PC-9 (cell line): ENCODE results near the gene NECAB3. TPM values are rescaled to one million over a fixed set of nuclear protein-coding genes. Genes with fewer than 3 reads are reported as not detected.

Experiments used
- BruUV-seq: library from RNA; stranded (reverse); fragments of 400-500 nt; replicated peaks from 2 replicates; lab custom pipeline; 2021; lab: Mats Ljungman, UMichigan
- CTCF ChIA-PET: fragments of 300-600 bp; sonication (Branson Sonifier 250); formaldehyde crosslinking; loops from one replicate; lab custom pipeline; 2022; ENCODE audit warnings: antibody characterized with exemption; lab: Charles Lee
- POLR2A ChIA-PET: fragments of 300-600 bp; sonication (Branson Sonifier 250); formaldehyde crosslinking; loops from one replicate; lab custom pipeline; 2022; ENCODE audit warnings: antibody characterized with exemption; ENCODE audit not compliant: unreplicated experiment; lab: Charles Lee
- DNase-seq, 2 experiments: peaks; one replicate each; pipeline versions ENCODE4 v3.0.0 to v3.0.0-alpha.2; 2015 to 2022; ENCODE audit warnings: mixed read lengths in 1 of 2
- H2AFZ ChIP-seq: fragments of 200-600 bp; sonication (generic); 2 replicates; pipeline ENCODE4 v1.8.1; 2017; ENCODE audit warnings: antibody characterized with exemption
- H3F3A ChIP-seq: fragments of 200-600 bp; sonication (generic); 2 replicates; pipeline ENCODE4 v1.8.1; 2017; ENCODE audit warnings: antibody characterized with exemption, mild to moderate bottlenecking, low read depth; ENCODE audit not compliant: insufficient read depth
- H3K27ac ChIP-seq: fragments of 200-600 bp; sonication (generic); 2 replicates; pipeline ENCODE4 v1.6.1; 2016; ENCODE audit warnings: mixed run types
- H3K27me3 ChIP-seq: fragments of 200-600 bp; sonication (generic); 2 replicates; pipeline ENCODE4 v1.6.1; 2016; ENCODE audit warnings: low read depth, mixed run types; ENCODE audit not compliant: insufficient read depth
- H3K36me3 ChIP-seq: fragments of 200-600 bp; sonication (generic); 2 replicates; pipeline ENCODE4 v1.6.1; 2016; ENCODE audit warnings: low read depth, mixed run types
- H3K4me1 ChIP-seq: fragments of 200-600 bp; sonication (generic); replicated peaks from 2 replicates; pipeline ENCODE4 v1.6.1; 2016; ENCODE audit warnings: mixed run types; ENCODE audit not compliant: insufficient read depth
- H3K4me2 ChIP-seq: fragments of 200-600 bp; sonication (generic); 2 replicates; pipeline ENCODE4 v1.6.1; 2017; ENCODE audit warnings: mixed run types
- H3K4me3 ChIP-seq: fragments of 200-600 bp; sonication (generic); 2 replicates; pipeline ENCODE4 v1.6.1; 2016; ENCODE audit warnings: mixed run types
- H3K79me2 ChIP-seq: fragments of 200-600 bp; sonication (generic); 2 replicates; pipeline ENCODE4 v1.6.1; 2017; ENCODE audit warnings: low read depth, mixed run types
- H3K9me2 ChIP-seq: fragments of 200-600 bp; sonication (generic); 2 replicates; pipeline ENCODE4 v1.8.1; 2017; ENCODE audit warnings: mild to moderate bottlenecking; ENCODE audit not compliant: insufficient read depth
- H3K9me3 ChIP-seq: fragments of 200-600 bp; sonication (generic); 2 replicates; pipeline ENCODE4 v1.8.1; 2016; ENCODE audit warnings: low read depth; ENCODE audit not compliant: insufficient read depth
- H4K20me1 ChIP-seq: fragments of 200-600 bp; sonication (generic); 2 replicates; pipeline ENCODE4 v1.8.1; 2017; ENCODE audit not compliant: insufficient read depth
- EZH2 ChIP-seq: fragments of 200-600 bp; sonication (generic); IDR thresholded peaks from 2 replicates; pipeline ENCODE4 v1.8.0; 2017; ENCODE audit warnings: antibody characterized with exemption, low read depth
- intact Hi-C: fragments of 100-400 bp; cut with micrococcal nuclease; formaldehyde crosslinking; loops from one replicate; pipeline ENCODE4 v1.10.0; 2022; ENCODE audit not compliant: unreplicated experiment
- total RNA-seq: library from RNA; stranded (reverse); gene quantifications from 2 replicates; pipeline ENCODE4 v1.2.3, GENCODE V29; 2021
- TF ChIP-seq, protein P1 (sequence below): fragments of 200-600 bp; sonication (generic); conservative IDR thresholded peaks from 2 replicates; pipeline ENCODE4 v1.6.1; 2017; ENCODE audit warnings: mixed run types, antibody characterized with exemption, mild to moderate bottlenecking, moderate library complexity

Gene NECAB3
- total RNA-seq, 1 experiment from 2014 or later: 72.1 TPM

DNA sequence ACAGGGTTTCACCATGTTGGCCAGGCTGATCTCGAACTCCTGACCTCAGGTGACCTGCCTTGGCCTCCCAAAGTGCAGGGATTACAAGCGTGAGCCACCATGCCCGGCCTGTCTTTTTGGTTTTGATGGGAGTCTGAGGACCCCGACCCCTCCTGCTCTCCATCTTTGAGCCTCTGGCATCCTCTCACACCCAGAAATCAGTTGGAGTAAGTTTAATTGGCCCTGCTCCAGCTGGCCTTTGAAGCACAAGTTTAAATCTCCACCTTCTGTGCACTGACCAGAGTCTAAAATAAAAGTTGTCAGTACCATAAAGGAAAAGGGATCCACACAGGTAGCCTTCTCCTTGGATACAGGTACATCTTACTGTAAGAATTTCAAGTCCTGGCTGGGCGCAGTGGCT, 28.0 kb downstream of the NECAB3 start:
- H3K27me3 ChIP-seq: no peaks in the 10 kb centered on the region
- no peak overlapping the region for H3K27ac ChIP-seq
- no peak overlapping the region for H3K4me2 ChIP-seq
- H4K20me1 ChIP-seq: no peaks in the 10 kb centered on the region
- no peaks in the 10 kb centered on the region for H3K79me2 ChIP-seq
- no peaks in the 10 kb centered on the region for H3K9me2 ChIP-seq
- BruUV-seq: no TSS peak
- H3K4me3 ChIP-seq: no peak overlapping the region
- TF ChIP-seq, protein P1, sequence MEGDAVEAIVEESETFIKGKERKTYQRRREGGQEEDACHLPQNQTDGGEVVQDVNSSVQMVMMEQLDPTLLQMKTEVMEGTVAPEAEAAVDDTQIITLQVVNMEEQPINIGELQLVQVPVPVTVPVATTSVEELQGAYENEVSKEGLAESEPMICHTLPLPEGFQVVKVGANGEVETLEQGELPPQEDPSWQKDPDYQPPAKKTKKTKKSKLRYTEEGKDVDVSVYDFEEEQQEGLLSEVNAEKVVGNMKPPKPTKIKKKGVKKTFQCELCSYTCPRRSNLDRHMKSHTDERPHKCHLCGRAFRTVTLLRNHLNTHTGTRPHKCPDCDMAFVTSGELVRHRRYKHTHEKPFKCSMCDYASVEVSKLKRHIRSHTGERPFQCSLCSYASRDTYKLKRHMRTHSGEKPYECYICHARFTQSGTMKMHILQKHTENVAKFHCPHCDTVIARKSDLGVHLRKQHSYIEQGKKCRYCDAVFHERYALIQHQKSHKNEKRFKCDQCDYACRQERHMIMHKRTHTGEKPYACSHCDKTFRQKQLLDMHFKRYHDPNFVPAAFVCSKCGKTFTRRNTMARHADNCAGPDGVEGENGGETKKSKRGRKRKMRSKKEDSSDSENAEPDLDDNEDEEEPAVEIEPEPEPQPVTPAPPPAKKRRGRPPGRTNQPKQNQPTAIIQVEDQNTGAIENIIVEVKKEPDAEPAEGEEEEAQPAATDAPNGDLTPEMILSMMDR: no peak
- TF ChIP-seq EZH2: no peak
- CTCF ChIA-PET: no interaction called here
- no peaks in the 10 kb centered on the region for H3K9me3 ChIP-seq
- peaks cover 13% of the 10 kb centered on the region for H3K4me1 ChIP-seq
- H3F3A ChIP-seq: peaks cover 7% of the 10 kb centered on the region
- no peak for DNase-seq
- POLR2A ChIA-PET: no interaction called here
- H2AFZ ChIP-seq: no peak overlapping the region
- intact Hi-C loops: no loop called here
- no peaks in the 10 kb centered on the region for H3K36me3 ChIP-seq

DNA sequence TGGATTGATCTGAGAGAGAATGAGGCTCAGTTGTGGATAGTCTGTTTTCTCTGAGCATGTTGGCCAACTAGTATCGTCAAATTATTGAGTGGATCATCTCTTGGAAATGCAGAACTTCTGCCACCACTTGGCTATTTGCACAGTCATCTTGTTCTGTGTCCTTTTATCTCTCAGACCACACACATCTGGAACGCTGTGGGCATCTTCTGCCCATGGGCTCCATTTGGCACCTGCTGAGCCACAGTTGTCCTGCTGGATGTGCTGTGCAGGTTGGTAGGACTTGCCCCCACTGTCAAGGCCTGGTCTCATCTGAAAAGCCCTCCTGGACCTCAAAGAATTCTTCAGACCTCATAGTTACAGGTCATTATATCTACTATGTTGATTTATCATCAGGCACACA, 28.8 kb downstream of the NECAB3 start:
- CTCF ChIA-PET: no interaction called here
- Histone ChIP-seq H3K79me2 (no peaks in the 10 kb centered on the region), H3K27me3 (no peaks in the 10 kb centered on the region), H3K36me3 (no peaks in the 10 kb centered on the region), H3K4me3 (no peak overlapping the region), H2AFZ (no peak overlapping the region), H3K4me1 (peaks cover 5% of the 10 kb centered on the region), H3K4me2 (no peak overlapping the region), H3K9me3 (no peaks in the 10 kb centered on the region), H3K9me2 (no peaks in the 10 kb centered on the region), H3K27ac (no peak overlapping the region), H3F3A (peaks cover 1% of the 10 kb centered on the region), H4K20me1 (no peaks in the 10 kb centered on the region)
- DNase-seq: no peak
- no TSS peak for BruUV-seq
- intact Hi-C loops: no loop called here
- POLR2A ChIA-PET: no interaction called here
- no peak for TF ChIP-seq EZH2
- TF ChIP-seq, protein P1: no peak

DNA sequence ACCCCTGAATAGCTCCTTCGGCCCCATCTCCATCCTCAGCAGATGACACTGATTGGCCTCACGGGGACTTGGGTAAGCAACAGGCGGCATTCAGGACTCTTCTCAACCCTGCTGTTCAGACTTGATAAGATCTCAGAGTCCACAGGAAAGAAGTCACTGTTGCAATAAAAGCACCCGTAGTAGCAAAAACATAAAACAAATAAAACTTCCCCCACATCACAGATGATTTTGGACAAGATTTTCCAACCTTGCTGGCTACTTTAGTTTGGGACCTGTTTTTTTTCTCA, 29.2 kb downstream of the NECAB3 start:
- ChIA-PET CTCF (no interaction called here), POLR2A (no interaction called here)
- Histone ChIP-seq H3F3A (no peaks in the 10 kb centered on the region; the same call in none of the 2 replicates), H3K9me2 (no peaks in the 10 kb centered on the region), H3K27ac (no peak overlapping the region), H2AFZ (no peak overlapping the region), H3K27me3 (no peaks in the 10 kb centered on the region), H3K79me2 (no peaks in the 10 kb centered on the region), H3K4me2 (no peak overlapping the region), H3K9me3 (no peaks in the 10 kb centered on the region), H3K4me1 (peaks cover under 1% of the 10 kb centered on the region; the same call in 1 of the 2 replicates), H3K4me3 (no peak overlapping the region), H4K20me1 (no peaks in the 10 kb centered on the region), H3K36me3 (no peaks in the 10 kb centered on the region)
- intact Hi-C loops: no loop called here
- BruUV-seq: no TSS peak
- TF ChIP-seq, protein P1: no peak
- no peak for DNase-seq
